B cell (primary cell): ENCODE results near the gene WDFY2.

Experiments
- CTCF ChIP-seq: fragments of 200-600 bp; IDR thresholded peaks from one replicate; pipeline ENCODE4 v1.8.0; 2022; ENCODE audit warnings: antibody characterized with exemption, mild to moderate bottlenecking
- EZH2 ChIP-seq: IDR thresholded peaks from 2 replicates; pipeline ENCODE4 v1.6.1; 2012; ENCODE audit warnings: borderline replicate concordance, low read depth, mild to moderate bottlenecking, moderate library complexity, low read length; ENCODE audit not compliant: insufficient read depth, poor library complexity, severe bottlenecking

- TF ChIP-seq CTCF = no peak
- TF ChIP-seq EZH2 = no peak
Observed at GRCh38 chr13:51608857-51609406, 24.7 kb downstream of the WDFY2 start.
